LNCAP (cell line): ENCODE results near the gene PHKA1.

Experiments used
- CTCF ChIP-seq: fragments of 450-650 bp; IDR thresholded peaks from 2 replicates; pipeline ENCODE4 v1.5.1; 2017; ENCODE audit warnings: mild to moderate bottlenecking

PHKA1 gene

GRCh38 chrX:72712094-72712755 is 1.9 kb downstream of the PHKA1 start:
- no peak for TF ChIP-seq CTCF

GRCh38 chrX:72705814-72706213 is 8.3 kb downstream of the PHKA1 start:
- TF ChIP-seq CTCF, result no peak

DNA sequence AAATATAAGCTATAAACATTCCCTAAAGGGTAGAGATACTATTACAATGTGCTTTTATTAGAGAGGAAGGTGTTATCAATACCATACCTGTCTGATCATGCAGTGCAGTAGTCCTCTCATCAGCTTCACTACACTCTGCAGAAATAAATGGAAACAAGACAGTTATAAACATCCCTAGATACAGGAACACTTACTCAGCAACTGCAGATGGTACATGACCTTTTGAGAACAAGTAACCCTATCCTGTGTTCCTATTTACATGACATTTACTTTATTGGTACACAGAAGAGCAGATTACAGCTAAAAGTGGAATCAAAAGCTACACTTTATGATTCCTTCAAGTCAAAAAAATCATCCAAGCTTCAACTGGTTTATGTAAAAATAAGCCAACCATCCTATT is 9.0 kb downstream of the PHKA1 start:
- no peak for TF ChIP-seq CTCF

GRCh38 chrX:72694170-72694569 is 19.9 kb downstream of the PHKA1 start:
- TF ChIP-seq CTCF, result no peak

DNA sequence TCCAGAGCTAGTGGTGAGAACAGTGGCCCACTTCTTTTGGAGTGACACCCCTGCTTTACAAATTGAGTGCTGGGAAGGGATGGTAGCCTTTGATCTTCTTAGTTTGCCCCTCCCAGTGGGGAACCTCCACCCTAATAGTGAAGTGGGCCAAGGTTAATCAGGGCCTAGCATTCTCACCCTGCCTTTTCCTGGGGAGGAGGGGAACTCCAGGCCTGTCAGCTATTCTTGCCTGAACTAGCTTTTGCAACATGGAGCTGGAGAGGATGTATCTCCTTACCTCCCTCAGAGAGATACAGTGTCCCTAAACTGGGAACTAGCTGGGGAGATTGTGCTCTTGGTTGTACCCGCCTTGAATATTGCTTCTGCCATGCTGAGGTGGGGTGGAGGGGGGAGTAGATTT is 20.6 kb downstream of the PHKA1 start:
- TF ChIP-seq CTCF, result no peak

DNA sequence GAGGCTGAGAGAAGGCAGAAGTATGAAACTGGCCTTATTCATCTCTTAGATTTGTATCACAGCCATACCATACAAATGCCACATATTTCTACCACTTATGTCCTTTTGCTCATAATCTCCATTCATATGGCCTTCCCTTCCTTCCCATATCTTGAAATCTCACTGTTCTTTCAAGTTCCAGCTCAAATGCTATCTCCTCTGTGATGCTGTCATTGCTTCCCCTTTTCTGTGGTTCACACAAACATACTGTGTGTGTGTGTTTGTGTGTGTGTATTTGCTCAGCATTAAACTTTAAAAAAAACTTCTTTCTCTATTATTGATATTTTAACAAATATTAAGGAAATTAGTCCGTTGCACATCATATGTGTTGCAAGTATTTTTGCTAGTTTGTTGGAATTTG is 26.7 kb downstream of the PHKA1 start:
- no peak for TF ChIP-seq CTCF

DNA sequence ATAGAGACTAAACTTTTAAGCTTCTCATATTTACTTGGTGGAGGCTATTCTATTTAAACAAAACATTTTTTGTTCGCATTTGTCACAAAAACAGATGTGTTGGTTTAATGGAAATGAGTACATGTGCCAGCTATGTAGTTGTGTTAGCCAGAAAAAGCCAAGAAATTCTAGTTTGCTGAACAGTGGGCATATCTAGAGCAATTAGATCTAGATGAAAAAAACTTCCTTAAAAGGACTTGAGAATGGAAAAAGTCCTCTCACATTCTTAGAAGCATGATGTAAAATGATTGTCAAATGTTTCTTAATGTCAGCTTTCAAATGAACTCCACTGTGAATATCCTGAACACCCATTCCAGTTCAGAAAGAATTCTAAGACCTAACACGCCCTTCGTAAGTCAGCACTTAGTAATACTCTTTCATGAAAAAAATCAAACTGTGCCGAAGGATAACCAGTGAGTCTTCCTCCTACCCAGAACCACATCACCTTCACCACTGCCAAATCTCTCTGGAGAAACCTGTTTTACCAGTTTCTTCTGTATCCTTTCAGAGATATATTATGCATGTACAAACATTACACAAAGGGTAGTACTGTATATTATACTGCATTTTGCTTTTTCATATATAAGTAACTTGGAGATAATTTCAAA is 28.2 kb downstream of the PHKA1 start:
- no peak for TF ChIP-seq CTCF
